Endothelial cell of umbilical vein (primary cell): ENCODE results near the gene PUS1. TPM values are rescaled to one million over a fixed set of nuclear protein-coding genes. Genes with fewer than 3 reads are reported as not detected.

ENCODE experiments used
- BruUV-seq: library from RNA; stranded (reverse); fragments of 400-500 nt; replicated peaks from 2 replicates; lab custom pipeline; 2021; lab: Mats Ljungman, UMichigan
- CTCF ChIA-PET: fragments of 300-600, 350-600 bp; sonication (Branson Sonifier 250); formaldehyde crosslinking; loops from one replicate; lab custom pipeline; 2021; ENCODE audit warnings: antibody characterized with exemption, inconsistent platforms; lab: Charles Lee
- POLR2A ChIA-PET: fragments of 300-600, 350-600 bp; sonication (Branson Sonifier 250); formaldehyde crosslinking; loops from one replicate; lab custom pipeline; 2021; ENCODE audit warnings: antibody characterized with exemption, inconsistent platforms; lab: Charles Lee
- DNase-seq: peaks from one replicate; pipeline ENCODE4 v3.0.0-alpha.2; 2011; ENCODE audit warnings: low read depth, low spot score
- FAIRE-seq: peaks from 2 replicates; lab custom pipeline; 2011; peaks lifted over from hg19 to GRCh38; lab: Jason Lieb, UNC
- H2AFZ ChIP-seq: 2 replicates; pipeline ENCODE4 v1.6.0; 2012; ENCODE audit warnings: low read depth, low read length, control low read depth, inconsistent platforms
- H3K27ac ChIP-seq: 2 replicates; pipeline ENCODE4 v1.5.1; 2011; ENCODE audit warnings: low read depth, mild to moderate bottlenecking, control low read depth, low read length, moderate library complexity; ENCODE audit not compliant: insufficient read depth
- H3K27me3 ChIP-seq, 2 experiments: 2 replicates each; pipeline versions ENCODE4 v1.6.0 to v1.6.1; 2011; ENCODE audit warnings: low read length in 2 of 2, mixed read lengths in 1 of 2; ENCODE audit not compliant: control insufficient read depth in 2 of 2, insufficient read depth in 2 of 2
- H3K36me3 ChIP-seq, 2 experiments: 2 replicates in 1 of 2; 3 replicates in 1 of 2; pipeline ENCODE4 v1.5.1; 2011; ENCODE audit warnings: low read length in 2 of 2, mild to moderate bottlenecking in 1 of 2, moderate library complexity in 1 of 2; ENCODE audit not compliant: control insufficient read depth in 2 of 2, insufficient read depth in 2 of 2; ENCODE audit errors: extremely low read depth in 1 of 2
- H3K4me1 ChIP-seq: 3 replicates; pipeline ENCODE4 v1.5.1; 2011; ENCODE audit warnings: mild to moderate bottlenecking, low read length; ENCODE audit not compliant: control insufficient read depth, insufficient read depth; ENCODE audit errors: extremely low read depth
- H3K4me2 ChIP-seq: 2 replicates; pipeline ENCODE4 v1.6.1; 2011; ENCODE audit warnings: low read length, control low read depth, mixed read lengths; ENCODE audit not compliant: insufficient read depth
- H3K4me3 ChIP-seq, 3 experiments: fragments of 200-600 bp in 1 of 3; sonication (generic), shearing (Covaris generic) in 1 of 3; replicated peaks in 1 of 3; 2 replicates each; pipeline ENCODE4 v1.5.1; 2011 to 2016; ENCODE audit warnings: control low read depth in 3 of 3, low read length in 3 of 3, mild to moderate bottlenecking in 2 of 3, inconsistent platforms in 1 of 3, low read depth in 1 of 3, moderate library complexity in 1 of 3; ENCODE audit not compliant: insufficient read depth in 1 of 3
- H3K79me2 ChIP-seq: 2 replicates; pipeline ENCODE4 v1.6.0; 2012; ENCODE audit warnings: low read length, inconsistent platforms; ENCODE audit not compliant: control insufficient read depth, insufficient read depth
- H3K9ac ChIP-seq: replicated peaks from 2 replicates; pipeline ENCODE3; 2011; ENCODE audit warnings: low read length, control low read depth; ENCODE audit not compliant: insufficient read depth; ENCODE audit errors: extremely low read depth
- H3K9me1 ChIP-seq: replicated peaks from 3 replicates; pipeline ENCODE4 v1.6.0; 2011; ENCODE audit warnings: mild to moderate bottlenecking, low read length; ENCODE audit not compliant: control insufficient read depth, insufficient read depth; ENCODE audit errors: extremely low read depth
- H3K9me3 ChIP-seq: replicated peaks from 2 replicates; pipeline ENCODE4 v1.5.1; 2012; ENCODE audit warnings: low read length, inconsistent platforms; ENCODE audit not compliant: control insufficient read depth, insufficient read depth
- H4K20me1 ChIP-seq: replicated peaks from 2 replicates; pipeline ENCODE3; 2011; ENCODE audit warnings: mild to moderate bottlenecking, low read length; ENCODE audit not compliant: control insufficient read depth, insufficient read depth; ENCODE audit errors: extremely low read depth
- CTCF ChIP-seq, 2 donors: IDR thresholded peaks; 1 replicate in 1 of 2; 2 replicates in 1 of 2; pipeline ENCODE4 v1.5.1; 2011; ENCODE audit warnings: low read length in 2 of 2, mild to moderate bottlenecking in 2 of 2, moderate library complexity in 2 of 2, control low read depth in 1 of 2, inconsistent platforms in 1 of 2, low read depth in 1 of 2; ENCODE audit not compliant: insufficient read depth in 1 of 2; ENCODE audit errors: extremely low read depth in 1 of 2
- EZH2 ChIP-seq: IDR thresholded peaks from 2 replicates; pipeline ENCODE4 v1.6.1; 2012; ENCODE audit warnings: borderline replicate concordance, low read depth, mild to moderate bottlenecking, moderate library complexity, low read length, inconsistent platforms; ENCODE audit not compliant: severe bottlenecking
- FOS ChIP-seq: IDR thresholded peaks from 2 replicates; pipeline ENCODE4 v1.6.1; 2011; ENCODE audit warnings: mild to moderate bottlenecking, low read length, moderate library complexity, borderline replicate concordance; ENCODE audit not compliant: insufficient read depth
- GATA2 ChIP-seq: IDR thresholded peaks from 2 replicates; pipeline ENCODE4 v1.7.0; 2011; ENCODE audit warnings: low read depth, mild to moderate bottlenecking, moderate library complexity, mixed read lengths, low read length; ENCODE audit not compliant: insufficient read length, insufficient read depth
- JUN ChIP-seq: IDR thresholded peaks from 2 replicates; pipeline ENCODE4 v1.6.1; 2011; ENCODE audit warnings: borderline replicate concordance, low read depth; ENCODE audit not compliant: insufficient read length, insufficient read depth
- MAX ChIP-seq: IDR thresholded peaks from 2 replicates; pipeline ENCODE4 v1.6.1; 2011; ENCODE audit not compliant: insufficient read depth, insufficient read length
- MYC ChIP-seq: IDR thresholded peaks from one replicate; pipeline ENCODE4 v1.6.1; 2011; ENCODE audit warnings: mild to moderate bottlenecking, low read depth, low read length
- POLR2A ChIP-seq: IDR thresholded peaks from 2 replicates; pipeline ENCODE4 v1.6.1; 2012; ENCODE audit warnings: low read depth, mild to moderate bottlenecking, control low read depth, low read length
- POLR2AphosphoS5 ChIP-seq: IDR thresholded peaks from 2 replicates; pipeline ENCODE4 v1.6.1; 2012; ENCODE audit warnings: low read depth, mild to moderate bottlenecking, control low read depth, low read length, moderate library complexity; ENCODE audit not compliant: insufficient read depth
- dilution Hi-C: fragments of 300-500 bp; cut with MboI; formaldehyde crosslinking; loops from one replicate; pipeline ENCODE4 v1.15.0; 2019; ENCODE audit warnings: low sequenced_read_pairs; ENCODE audit not compliant: extremely low pct_ligation_motif_present
- intact Hi-C: fragments of 100-400 bp; cut with micrococcal nuclease; formaldehyde crosslinking; loops from one replicate; pipeline ENCODE4 v1.10.0; 2022
- polyA plus RNA-seq, 4 experiments: library from polyadenylated mRNA; depleted of rRNA in 3 of 4; stranded (reverse) in 3 of 4; unstranded in 1 of 4; fragments of >200 nt; gene quantifications; 2 replicates each; pipeline versions ENCODE4 v1.2.1 to v1.2.3, GENCODE V29; 2011 to 2012; ENCODE audit warnings: missing spikeins in 1 of 4
- total RNA-seq: library from RNA; stranded (reverse); gene quantifications from 2 replicates; pipeline ENCODE4 v1.2.3, GENCODE V29; 2021

PUS1 gene
- total and polyA plus RNA-seq, 2 donors (not counting 3 experiments of a cell fraction or from before 2014, with no cell fraction given) = 33.9 to 52.2 TPM

- FAIRE-seq = no peak
- Histone ChIP-seq H2AFZ (no peak overlapping the region), H3K79me2 (no peaks in the 10 kb centered on the region), H3K9ac (no peak overlapping the region), H3K4me2 (no peak overlapping the region), H3K9me3 (no peaks in the 10 kb centered on the region), H4K20me1 (no peaks in the 10 kb centered on the region), H3K4me3 (no peak overlapping the region), H3K27me3 (no peaks in the 10 kb centered on the region), H3K27ac (no peak overlapping the region), H3K9me1 (no peaks in the 10 kb centered on the region), H3K4me1 (no peaks in the 10 kb centered on the region), H3K36me3 (peaks cover 17 to 39% of the 10 kb centered on the region in 2 experiments)
- ChIA-PET CTCF (no interaction called here), POLR2A (no interaction called here)
- no TSS peak for BruUV-seq
- dilution Hi-C loops = no loop called here
- no peak for DNase-seq
- intact Hi-C loops = no loop called here
- TF ChIP-seq EZH2 (no peak), CTCF (IDR thresholded peaks at IDR 0.05; ENCODE audit: extremely low read depth in 1 of 2, insufficient read depth in 1 of 2, low read depth in 1 of 2, low read length in 2 of 2) (no peak), JUN (no peak), GATA2 (no peak), MAX (no peak), MYC (no peak), POLR2A (no peak), POLR2AphosphoS5 (no peak), FOS (no peak)
These were observed 57.8 kb downstream of the PUS1 start for GRCh38 chr12:131986910-131987309.
